Measurements from ENCODE around the gene CHAT.

CHAT gene

DNA sequence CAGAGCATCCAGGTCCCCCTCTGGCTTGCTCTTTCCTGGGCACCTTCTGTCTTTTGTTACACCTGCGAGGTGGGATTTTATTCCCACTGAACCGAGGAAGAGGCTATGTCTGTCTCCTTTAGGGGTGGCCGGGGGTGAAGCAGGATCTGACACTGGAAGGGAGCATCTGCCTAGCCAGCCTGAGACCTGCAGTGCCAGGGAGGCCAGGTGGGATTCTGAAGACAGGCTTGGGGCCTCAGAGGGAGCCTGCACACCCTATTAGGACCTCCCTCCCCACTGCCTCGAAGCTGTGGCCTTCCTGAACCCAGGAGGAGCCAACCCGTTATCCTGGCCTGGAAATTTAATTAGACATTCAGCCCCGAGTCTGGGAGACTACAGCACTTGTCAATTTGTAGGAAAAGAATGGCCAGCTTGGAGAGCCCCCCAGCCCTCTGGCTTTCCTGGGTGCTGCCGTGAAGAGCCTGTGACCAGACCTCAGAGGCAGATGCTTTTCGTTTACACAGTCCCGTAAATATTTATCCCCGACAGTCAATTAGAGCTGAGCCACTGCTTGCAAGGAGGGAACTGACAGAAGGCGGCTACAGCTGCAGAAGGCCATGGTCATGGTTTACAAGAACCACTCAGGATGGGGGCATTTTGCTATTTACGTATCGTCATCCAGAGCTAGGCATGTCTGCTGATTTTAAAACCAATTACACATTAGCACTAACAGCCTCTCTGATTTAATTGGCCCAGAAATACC, 19.7 kb downstream of the CHAT start:
- no peak overlapping the region for H3K9ac ChIP-seq (ENCODE audit: low read depth, low read length)
- 82% methylated on average over 13 of the region's 13 CpGs for WGBS
- no peaks in the 10 kb centered on the region for H3K36me3 ChIP-seq (ENCODE audit: insufficient read depth, low read length)
- H3K4me1 ChIP-seq (ENCODE audit: insufficient read depth, low read length), result no peaks in the 10 kb centered on the region
- no peak overlapping the region for H3K27ac ChIP-seq (ENCODE audit: low read depth, low read length)
- H3K27me3 ChIP-seq (ENCODE audit: insufficient read depth, low read length), result peaks cover 7% of the 10 kb centered on the region; the same call in 1 of the 2 replicates
- H3K9me3 ChIP-seq (ENCODE audit: insufficient read depth, low read depth, low read length), result no peaks in the 10 kb centered on the region
- no peak overlapping the region for H3K4me3 ChIP-seq (ENCODE audit: low read length)

DNA sequence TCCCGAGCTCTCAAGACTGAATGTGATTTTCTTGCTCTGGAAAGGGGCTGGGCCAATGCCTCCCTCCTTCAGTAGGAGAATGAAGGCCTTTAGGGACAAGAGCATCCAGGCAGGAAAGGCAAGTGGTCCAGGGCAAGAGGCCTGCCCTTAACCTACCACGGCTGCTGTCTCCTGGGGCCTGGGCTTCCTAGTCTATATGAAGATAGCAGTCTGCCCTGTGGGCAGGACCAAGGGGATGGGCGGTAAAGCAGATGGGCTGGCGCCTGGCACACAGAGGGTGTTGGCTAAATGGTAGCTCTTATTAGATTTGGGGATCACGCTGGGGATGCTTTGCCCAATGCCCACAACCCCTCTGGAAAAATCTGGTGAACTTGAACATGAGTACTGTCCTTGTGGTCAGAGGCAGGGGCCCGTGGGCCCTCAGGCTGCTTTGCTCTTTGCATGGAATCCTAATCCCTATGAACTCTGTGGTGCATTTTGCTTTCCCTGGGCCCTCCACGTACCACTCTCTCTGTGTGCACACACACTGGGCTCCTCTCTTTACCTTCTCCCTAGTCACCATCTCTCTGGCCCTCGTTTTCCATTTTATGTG, 20.3 kb downstream of the CHAT start:
- Histone ChIP-seq H3K27ac (ENCODE audit: low read depth, low read length) (no peak overlapping the region), H3K36me3 (ENCODE audit: insufficient read depth, low read length) (no peaks in the 10 kb centered on the region), H3K9ac (ENCODE audit: low read depth, low read length) (no peak overlapping the region), H3K4me1 (ENCODE audit: insufficient read depth, low read length) (no peaks in the 10 kb centered on the region), H3K27me3 (ENCODE audit: insufficient read depth, low read length) (peaks cover 7% of the 10 kb centered on the region; the same call in 1 of the 2 replicates), H3K9me3 (ENCODE audit: insufficient read depth, low read depth, low read length) (no peaks in the 10 kb centered on the region), H3K4me3 (ENCODE audit: low read length) (no peak overlapping the region)
- 89% methylated on average over 7 of the region's 8 CpGs for WGBS

DNA sequence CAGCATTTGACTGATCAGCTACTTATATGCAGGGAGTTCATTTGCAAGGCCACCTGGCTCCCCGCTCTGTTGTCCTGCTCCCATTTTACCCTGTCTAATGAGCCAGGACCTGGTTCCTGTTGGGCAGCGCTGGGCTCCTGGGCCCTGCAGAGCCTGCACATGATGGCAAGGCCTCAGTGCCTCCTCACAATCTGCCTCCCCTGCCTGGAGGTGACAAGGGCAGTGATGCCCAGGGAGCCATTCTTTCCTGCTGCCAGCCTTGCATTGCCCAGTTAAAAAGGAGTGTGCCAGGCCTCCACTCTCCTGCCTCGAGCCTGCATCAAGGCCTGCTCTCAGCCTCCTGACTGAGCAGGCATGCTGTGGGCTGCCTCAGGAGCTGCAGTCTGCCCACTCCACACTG, 28.5 kb downstream of the CHAT start:
- Histone ChIP-seq H3K4me3 (ENCODE audit: low read length) (no peak overlapping the region), H3K9me3 (ENCODE audit: insufficient read depth, low read depth, low read length) (no peaks in the 10 kb centered on the region), H3K36me3 (ENCODE audit: insufficient read depth, low read length) (no peaks in the 10 kb centered on the region), H3K27me3 (ENCODE audit: insufficient read depth, low read length) (peaks cover 8% of the 10 kb centered on the region; the same call in 1 of the 2 replicates), H3K27ac (ENCODE audit: low read depth, low read length) (no peak overlapping the region), H3K4me1 (ENCODE audit: insufficient read depth, low read length) (no peaks in the 10 kb centered on the region), H3K9ac (ENCODE audit: low read depth, low read length) (no peak overlapping the region)
- WGBS, result 93% methylated on average over 3 of the region's 3 CpGs

DNA sequence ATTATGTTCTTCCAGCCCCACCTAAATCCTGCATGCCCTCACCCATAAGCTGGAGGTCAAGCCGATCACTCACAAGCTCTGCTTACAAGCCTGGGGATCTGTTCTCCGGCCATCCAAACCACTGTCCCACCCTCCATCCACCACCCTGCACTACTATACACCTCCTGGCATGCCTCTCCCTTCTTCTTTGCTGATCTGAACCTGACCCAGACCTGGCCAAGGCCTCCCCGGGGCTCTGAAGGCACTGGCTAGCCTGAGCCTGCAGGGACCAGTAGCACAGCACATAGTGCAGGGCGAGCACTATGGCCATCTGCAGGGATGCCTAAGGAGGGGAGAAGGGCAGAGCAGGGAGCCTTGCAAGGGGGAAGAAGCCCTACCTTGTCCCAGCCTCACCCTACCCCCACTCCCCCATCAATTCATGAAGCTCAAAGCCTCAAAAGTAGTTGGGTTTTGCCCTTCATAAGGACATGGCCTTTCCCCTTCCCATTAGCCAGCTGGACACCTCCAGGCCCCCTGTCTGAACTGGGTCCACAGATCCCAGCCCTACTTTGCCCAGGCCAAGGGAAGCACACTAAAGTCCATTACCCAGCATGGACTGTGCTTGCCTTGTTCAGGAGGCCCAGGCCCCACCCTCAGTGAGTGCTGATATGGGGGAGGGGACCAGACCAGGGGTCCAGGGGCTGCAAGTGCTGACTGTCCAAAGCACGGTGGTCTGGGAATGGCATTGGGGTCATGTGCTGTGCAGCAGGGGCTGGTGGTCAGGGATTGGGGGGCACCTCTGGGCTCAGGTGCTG, 29.6 kb downstream of the CHAT start:
- H3K9me3 ChIP-seq (ENCODE audit: insufficient read depth, low read depth, low read length), result no peaks in the 10 kb centered on the region
- H3K4me1 ChIP-seq (ENCODE audit: insufficient read depth, low read length), result no peaks in the 10 kb centered on the region
- no peak overlapping the region for H3K9ac ChIP-seq (ENCODE audit: low read depth, low read length)
- no peak overlapping the region for H3K4me3 ChIP-seq (ENCODE audit: low read length)
- H3K27ac ChIP-seq (ENCODE audit: low read depth, low read length), result no peak overlapping the region
- WGBS, result 90% methylated on average over 5 of the region's 5 CpGs
- H3K27me3 ChIP-seq (ENCODE audit: insufficient read depth, low read length), result peaks cover 4% of the 10 kb centered on the region; the same call in 1 of the 2 replicates
- H3K36me3 ChIP-seq (ENCODE audit: insufficient read depth, low read length), result no peaks in the 10 kb centered on the region

DNA sequence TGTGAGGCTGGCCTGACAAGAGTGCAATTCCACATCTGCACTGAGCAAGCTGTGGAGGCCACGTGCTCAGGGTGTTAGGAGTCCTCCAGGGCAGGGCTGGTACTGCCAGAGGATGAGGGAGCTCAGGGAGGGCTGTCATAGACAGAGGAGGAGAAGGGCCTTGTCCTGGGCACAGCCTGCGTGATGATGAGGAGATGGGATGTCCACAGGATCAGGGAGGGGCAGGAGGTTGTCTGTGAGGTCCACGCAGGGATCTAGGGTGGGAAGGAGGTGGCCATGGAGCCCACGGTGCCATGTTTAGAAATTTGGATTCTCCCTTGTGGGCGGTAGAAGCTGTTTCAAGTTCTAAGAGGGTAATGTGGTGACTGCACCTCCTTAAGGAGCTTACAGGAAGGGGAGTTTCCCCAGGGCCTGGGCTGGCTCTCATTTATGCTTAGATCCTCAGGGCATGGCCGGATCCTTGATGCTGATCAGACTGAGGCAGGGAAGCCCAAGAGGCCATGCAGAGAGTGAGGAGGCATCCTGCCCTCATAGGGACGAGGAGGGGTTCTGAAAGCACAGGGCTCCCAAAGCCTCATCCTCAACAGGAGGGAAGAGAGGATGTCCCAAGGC, 30.3 kb downstream of the CHAT start:
- WGBS, result 86% methylated on average over 7 of the region's 7 CpGs
- Histone ChIP-seq H3K9me3 (ENCODE audit: insufficient read depth, low read depth, low read length) (no peaks in the 10 kb centered on the region), H3K27ac (ENCODE audit: low read depth, low read length) (no peak overlapping the region), H3K4me3 (ENCODE audit: low read length) (no peak overlapping the region), H3K9ac (ENCODE audit: low read depth, low read length) (no peak overlapping the region), H3K27me3 (ENCODE audit: insufficient read depth, low read length) (peaks cover 8% of the 10 kb centered on the region; the same call in 1 of the 2 replicates), H3K4me1 (ENCODE audit: insufficient read depth, low read length) (peaks cover 3% of the 10 kb centered on the region; the same call in 1 of the 2 replicates), H3K36me3 (ENCODE audit: insufficient read depth, low read length) (no peaks in the 10 kb centered on the region)

DNA sequence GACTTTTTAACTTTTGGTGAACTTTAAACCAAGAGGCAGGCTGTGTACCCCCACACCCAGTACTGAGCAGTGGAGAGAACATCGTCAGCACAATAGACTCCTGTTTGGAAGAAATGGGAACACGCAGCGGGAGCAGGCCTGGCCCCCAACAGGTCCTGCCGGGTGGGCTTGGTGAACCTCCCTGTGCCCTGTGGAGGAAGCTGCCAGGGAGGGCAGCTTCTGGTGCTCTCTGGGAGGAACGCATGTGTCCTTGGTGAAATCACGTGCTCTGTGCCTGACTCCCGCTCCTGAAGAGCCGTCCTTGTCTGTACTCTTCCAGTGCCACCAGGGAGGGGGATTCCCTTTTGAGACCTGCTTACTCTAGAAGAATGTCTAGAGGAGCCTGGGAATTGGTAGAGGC, 31.6 kb downstream of the CHAT start:
- H3K9me3 ChIP-seq (ENCODE audit: insufficient read depth, low read depth, low read length), result no peaks in the 10 kb centered on the region
- no peak overlapping the region for H3K27ac ChIP-seq (ENCODE audit: low read depth, low read length)
- H3K4me1 ChIP-seq (ENCODE audit: insufficient read depth, low read length), result peaks cover 9% of the 10 kb centered on the region; the same call in 1 of the 2 replicates
- H3K36me3 ChIP-seq (ENCODE audit: insufficient read depth, low read length), result no peaks in the 10 kb centered on the region
- H3K9ac ChIP-seq (ENCODE audit: low read depth, low read length), result no peak overlapping the region
- peaks cover 8% of the 10 kb centered on the region; the same call in 1 of the 2 replicates for H3K27me3 ChIP-seq (ENCODE audit: insufficient read depth, low read length)
- no peak overlapping the region for H3K4me3 ChIP-seq (ENCODE audit: low read length)
- 95% methylated on average over 8 of the region's 8 CpGs for WGBS

DNA sequence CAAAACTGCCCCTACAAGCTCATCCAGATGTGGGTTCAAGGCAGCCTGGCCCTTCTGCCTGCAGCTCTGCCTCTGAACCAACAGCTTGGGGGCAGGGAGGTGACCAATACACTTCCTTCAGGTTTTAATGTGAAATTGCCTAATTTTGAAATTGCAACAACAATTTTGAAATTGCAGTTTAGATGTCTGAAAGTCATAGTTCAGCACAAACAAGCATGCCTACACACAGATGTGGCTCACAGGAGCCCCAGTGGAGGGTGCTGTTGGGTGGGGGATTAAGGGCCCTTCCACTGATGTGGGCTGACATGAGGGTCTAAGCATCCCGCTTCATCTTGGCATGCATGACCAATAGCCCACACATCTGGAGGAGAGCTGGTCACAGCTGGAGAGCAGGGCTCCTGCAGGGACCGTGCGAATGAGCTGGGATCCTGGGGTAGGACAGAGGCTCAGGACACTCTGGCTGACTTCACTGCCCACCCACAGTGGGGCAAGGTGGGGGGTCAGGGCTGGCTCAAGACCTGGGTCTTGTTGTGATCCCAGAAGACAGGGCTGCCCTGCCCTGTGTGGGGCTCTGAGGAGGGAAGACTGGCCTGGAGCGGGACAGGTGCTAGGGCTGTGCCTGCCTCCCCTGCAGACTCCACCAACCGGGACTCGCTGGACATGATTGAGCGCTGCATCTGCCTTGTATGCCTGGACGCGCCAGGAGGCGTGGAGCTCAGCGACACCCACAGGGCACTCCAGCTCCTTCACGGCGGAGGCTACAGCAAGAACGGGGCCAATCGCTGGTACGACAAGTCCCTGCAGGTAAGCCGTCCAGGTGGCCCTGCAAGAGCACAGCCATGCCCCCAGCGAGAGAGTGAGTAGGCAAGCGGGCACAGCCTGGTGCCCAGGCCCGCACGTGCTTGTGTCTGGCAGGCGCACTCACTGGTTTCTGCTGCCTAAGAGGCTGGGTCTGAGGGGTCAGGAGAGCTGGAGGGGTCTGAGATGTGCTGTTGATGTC, 32.3 kb downstream of the CHAT start:
- peaks cover 9% of the 10 kb centered on the region; the same call in 1 of the 2 replicates for H3K4me1 ChIP-seq (ENCODE audit: insufficient read depth, low read length)
- H3K4me3 ChIP-seq (ENCODE audit: low read length), result no peak overlapping the region
- H3K27ac ChIP-seq (ENCODE audit: low read depth, low read length), result no peak overlapping the region
- WGBS, result 93% methylated on average over 22 of the region's 22 CpGs
- H3K27me3 ChIP-seq (ENCODE audit: insufficient read depth, low read length), result peaks cover 8% of the 10 kb centered on the region
- no peaks in the 10 kb centered on the region for H3K36me3 ChIP-seq (ENCODE audit: insufficient read depth, low read length)
- H3K9me3 ChIP-seq (ENCODE audit: insufficient read depth, low read depth, low read length), result no peaks in the 10 kb centered on the region
- no peak overlapping the region for H3K9ac ChIP-seq (ENCODE audit: low read depth, low read length)

DNA sequence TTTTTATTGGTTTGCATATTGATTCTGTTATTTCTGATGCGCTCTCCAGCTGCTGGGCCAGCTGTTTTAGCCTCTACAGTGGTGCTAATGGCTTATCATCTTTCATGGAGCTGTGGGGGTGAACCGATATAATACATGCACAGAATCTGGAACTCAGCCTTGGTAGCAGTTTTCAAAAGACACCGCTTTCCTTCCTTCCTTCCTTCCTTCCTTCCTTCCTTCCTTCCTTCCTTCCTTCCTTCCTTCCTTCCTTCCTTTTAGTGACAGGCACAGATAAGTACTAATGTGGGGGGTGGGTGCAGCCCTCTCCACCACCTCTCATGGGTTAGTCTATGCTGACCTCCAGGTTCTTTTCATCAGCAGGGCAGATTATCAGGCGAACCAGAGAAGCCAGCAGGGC, 33.7 kb downstream of the CHAT start:
- Histone ChIP-seq H3K4me3 (ENCODE audit: low read length) (no peak overlapping the region), H3K27ac (ENCODE audit: low read depth, low read length) (no peak overlapping the region), H3K9ac (ENCODE audit: low read depth, low read length) (no peak overlapping the region), H3K4me1 (ENCODE audit: insufficient read depth, low read length) (peaks cover 9% of the 10 kb centered on the region; the same call in 1 of the 2 replicates), H3K27me3 (ENCODE audit: insufficient read depth, low read length) (peaks cover 8% of the 10 kb centered on the region), H3K36me3 (ENCODE audit: insufficient read depth, low read length) (no peaks in the 10 kb centered on the region), H3K9me3 (ENCODE audit: insufficient read depth, low read depth, low read length) (no peaks in the 10 kb centered on the region)
- WGBS, result 95% methylated on average over 3 of the region's 4 CpGs

DNA sequence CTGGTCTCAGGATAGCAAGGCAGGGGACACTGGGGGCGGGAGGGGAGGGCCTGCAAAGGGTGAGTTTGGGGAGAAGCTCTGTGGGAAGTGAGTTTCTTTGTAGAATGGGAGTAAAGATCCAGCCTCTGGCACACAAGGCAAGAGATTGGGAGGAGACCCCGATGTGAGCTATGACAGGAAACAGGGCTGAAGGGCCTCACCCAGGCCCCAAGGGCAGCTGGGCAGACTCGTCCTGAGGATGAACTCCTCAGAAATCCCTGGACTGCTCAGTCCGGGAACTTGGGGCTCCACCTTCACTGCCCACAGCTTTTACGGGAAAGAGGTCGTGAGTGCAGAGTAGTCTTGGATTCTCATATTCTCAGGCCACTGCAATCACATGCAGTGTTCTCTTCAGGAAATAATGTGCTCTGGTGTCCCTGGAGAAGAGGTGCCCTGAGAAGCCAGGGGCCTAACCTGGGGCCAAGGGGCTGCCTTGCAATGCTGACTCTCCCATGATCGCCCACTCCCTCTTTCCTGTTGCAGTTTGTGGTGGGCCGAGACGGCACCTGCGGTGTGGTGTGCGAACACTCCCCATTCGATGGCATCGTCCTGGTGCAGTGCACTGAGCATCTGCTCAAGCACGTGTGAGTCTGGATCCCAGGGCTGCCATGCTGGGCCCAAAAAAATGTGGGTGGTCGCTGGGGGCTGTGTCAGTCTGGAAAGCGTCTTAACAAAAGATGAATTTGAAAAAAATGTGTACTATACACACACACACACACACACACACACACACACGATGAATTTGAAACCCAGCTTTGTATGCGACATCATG, 34.4 kb downstream of the CHAT start:
- no peak overlapping the region for H3K4me3 ChIP-seq (ENCODE audit: low read length)
- H3K9ac ChIP-seq (ENCODE audit: low read depth, low read length), result no peak overlapping the region
- H3K4me1 ChIP-seq (ENCODE audit: insufficient read depth, low read length), result peaks cover 9% of the 10 kb centered on the region; the same call in 1 of the 2 replicates
- H3K27me3 ChIP-seq (ENCODE audit: insufficient read depth, low read length), result peaks cover 8% of the 10 kb centered on the region
- no peaks in the 10 kb centered on the region for H3K36me3 ChIP-seq (ENCODE audit: insufficient read depth, low read length)
- H3K9me3 ChIP-seq (ENCODE audit: insufficient read depth, low read depth, low read length), result no peaks in the 10 kb centered on the region
- 87% methylated on average over 18 of the region's 18 CpGs for WGBS
- H3K27ac ChIP-seq (ENCODE audit: low read depth, low read length), result no peak overlapping the region
